ENCODE results near the gene GPATCH1.
"Not testable (repeated sequence)": the region's sequence is repeated elsewhere in the genome, so short reads cannot be mapped to it uniquely, and the experiment has no call there.

GPATCH1 gene

GRCh38 chr19:33158365-33158764, 77.4 kb downstream of the GPATCH1 start:
- no peak for TF ChIP-seq JUND (IDR thresholded peaks at IDR 0.05; ENCODE audit: low read depth)
- in situ Hi-C loops (cut with HindIII; ENCODE audit: low pct_unique_long_range_greater_than_20kb, low sequenced_read_pairs): no loop called here
- no peak for DNase-seq (ENCODE audit: low read depth in 1 of 2, low spot score in 1 of 2)

GRCh38 chr19:33159149-33159548, 78.2 kb downstream of the GPATCH1 start:
- in situ Hi-C loops (cut with HindIII; ENCODE audit: low pct_unique_long_range_greater_than_20kb, low sequenced_read_pairs): no loop called here
- no peak for TF ChIP-seq JUND (IDR thresholded peaks at IDR 0.05; ENCODE audit: low read depth)
- no peak for DNase-seq (ENCODE audit: low read depth in 1 of 2, low spot score in 1 of 2)

GRCh38 chr19:33159893-33160292, 78.9 kb downstream of the GPATCH1 start:
- no peak for TF ChIP-seq JUND (IDR thresholded peaks at IDR 0.05; ENCODE audit: low read depth)
- in situ Hi-C loops (cut with HindIII; ENCODE audit: low pct_unique_long_range_greater_than_20kb, low sequenced_read_pairs): no loop called here
- no peak for DNase-seq (ENCODE audit: low read depth in 1 of 2, low spot score in 1 of 2)

GRCh38 chr19:33161201-33161600, 80.2 kb downstream of the GPATCH1 start:
- no peak for TF ChIP-seq JUND (IDR thresholded peaks at IDR 0.05; ENCODE audit: low read depth)
- in situ Hi-C loops (cut with HindIII; ENCODE audit: low pct_unique_long_range_greater_than_20kb, low sequenced_read_pairs): no loop called here
- DNase-seq (ENCODE audit: low read depth in 1 of 2, low spot score in 1 of 2): no peak

- no peak for DNase-seq (ENCODE audit: low read depth in 1 of 2, low spot score in 1 of 2)
- no peak for TF ChIP-seq JUND (IDR thresholded peaks at IDR 0.05; ENCODE audit: low read depth)
- in situ Hi-C loops (cut with HindIII; ENCODE audit: low pct_unique_long_range_greater_than_20kb, low sequenced_read_pairs): no loop called here
Measured at GRCh38 chr19:33163481-33163880, 82.5 kb downstream of the GPATCH1 start.

GRCh38 chr19:33166037-33166436, 85.1 kb downstream of the GPATCH1 start:
- DNase-seq (ENCODE audit: low read depth in 1 of 2, low spot score in 1 of 2); in situ Hi-C loops (cut with HindIII; ENCODE audit: low pct_unique_long_range_greater_than_20kb, low sequenced_read_pairs): not testable (repeated sequence)

- in situ Hi-C loops (cut with HindIII; ENCODE audit: low pct_unique_long_range_greater_than_20kb, low sequenced_read_pairs): no loop called here
- no peak for DNase-seq (ENCODE audit: low read depth in 1 of 2, low spot score in 1 of 2)
- no peak for TF ChIP-seq JUND (IDR thresholded peaks at IDR 0.05; ENCODE audit: low read depth)
Measured at GRCh38 chr19:33167438-33167837, 86.5 kb downstream of the GPATCH1 start.

GRCh38 chr19:33168528-33168927, 87.5 kb downstream of the GPATCH1 start:
- no peak for DNase-seq (ENCODE audit: low read depth in 1 of 2, low spot score in 1 of 2)
- in situ Hi-C loops (cut with HindIII; ENCODE audit: low pct_unique_long_range_greater_than_20kb, low sequenced_read_pairs): no loop called here
- TF ChIP-seq JUND (IDR thresholded peaks at IDR 0.05; ENCODE audit: low read depth): no peak

GRCh38 chr19:33171222-33171795, 90.3 kb downstream of the GPATCH1 start:
- no peak for DNase-seq (ENCODE audit: low read depth in 1 of 2, low spot score in 1 of 2)
- in situ Hi-C loops (cut with HindIII; ENCODE audit: low pct_unique_long_range_greater_than_20kb, low sequenced_read_pairs): no loop called here
- TF ChIP-seq JUND (IDR thresholded peaks at IDR 0.05; ENCODE audit: low read depth): no peak

GRCh38 chr19:33171916-33172359, 91.0 kb downstream of the GPATCH1 start:
- TF ChIP-seq JUND (IDR thresholded peaks at IDR 0.05; ENCODE audit: low read depth): no peak
- no peak for DNase-seq (ENCODE audit: low read depth in 1 of 2, low spot score in 1 of 2)
- in situ Hi-C loops (cut with HindIII; ENCODE audit: low pct_unique_long_range_greater_than_20kb, low sequenced_read_pairs): no loop called here

GRCh38 chr19:33174186-33174585, 93.2 kb downstream of the GPATCH1 start:
- in situ Hi-C loops (cut with HindIII; ENCODE audit: low pct_unique_long_range_greater_than_20kb, low sequenced_read_pairs): no loop called here

GRCh38 chr19:33175156-33175782, 94.3 kb downstream of the GPATCH1 start:
- DNase-seq (ENCODE audit: low read depth in 1 of 2, low spot score in 1 of 2): no peak
- no peak for TF ChIP-seq JUND (IDR thresholded peaks at IDR 0.05; ENCODE audit: low read depth)

More at GRCh38 chr19:33174186-33174585, 93.2 kb downstream of the GPATCH1 start:
- TF ChIP-seq JUND (IDR thresholded peaks at IDR 0.05; ENCODE audit: low read depth): no peak
- DNase-seq (ENCODE audit: low read depth in 1 of 2, low spot score in 1 of 2): no peak

GRCh38 chr19:33175886-33176669, 95.1 kb downstream of the GPATCH1 start:
- in situ Hi-C loops (cut with HindIII; ENCODE audit: low pct_unique_long_range_greater_than_20kb, low sequenced_read_pairs): no loop called here
- peak in 1 of 2 experiments; percentile 24 for DNase-seq (ENCODE audit: low read depth in 1 of 2, low spot score in 1 of 2)
- no peak for TF ChIP-seq JUND (IDR thresholded peaks at IDR 0.05; ENCODE audit: low read depth)

More at GRCh38 chr19:33175156-33175782, 94.3 kb downstream of the GPATCH1 start:
- in situ Hi-C loops (cut with HindIII; ENCODE audit: low pct_unique_long_range_greater_than_20kb, low sequenced_read_pairs): no loop called here

Measured in T47D (cell line).